H9 (cell line): Measurements from ENCODE around the gene GCA. TPM values are rescaled to one million over a fixed set of nuclear protein-coding genes. Genes with fewer than 3 reads are reported as not detected.

Source experiments
- DNase-seq: peaks from one replicate; pipeline ENCODE4 v3.0.0-alpha.2; 2017
- H2AFZ ChIP-seq: one replicate; pipeline ENCODE4 v1.6.1; 2013; ENCODE audit warnings: mild to moderate bottlenecking, low read length, control low read depth, moderate library complexity
- H2AK5ac ChIP-seq: 2 replicates; pipeline ENCODE4 v1.6.1; 2013; ENCODE audit warnings: low read length, control low read depth, mixed read lengths; ENCODE audit not compliant: insufficient read length
- H2BK120ac ChIP-seq: one replicate; pipeline ENCODE4 v1.6.1; 2013; ENCODE audit warnings: low read depth, mild to moderate bottlenecking, low read length, control low read depth, inconsistent platforms; ENCODE audit not compliant: poor library complexity, severe bottlenecking
- H2BK12ac ChIP-seq: 2 replicates; pipeline ENCODE4 v1.6.1; 2013; ENCODE audit warnings: low read length, control low read depth, mixed read lengths, low read depth; ENCODE audit not compliant: insufficient read length
- H2BK15ac ChIP-seq: 2 replicates; pipeline ENCODE4 v1.6.1; 2013; ENCODE audit warnings: low read depth, low read length, control low read depth
- H2BK20ac ChIP-seq: one replicate; pipeline ENCODE4 v1.6.1; 2013; ENCODE audit warnings: low read depth, mild to moderate bottlenecking, low read length, control low read depth, inconsistent platforms; ENCODE audit not compliant: poor library complexity, severe bottlenecking
- H2BK5ac ChIP-seq: 2 replicates; pipeline ENCODE4 v1.6.1; 2013; ENCODE audit warnings: low read length, control low read depth, mixed read lengths; ENCODE audit not compliant: insufficient read length
- H3K14ac ChIP-seq: 2 replicates; pipeline ENCODE4 v1.6.1; 2013; ENCODE audit warnings: low read length, control low read depth; ENCODE audit not compliant: insufficient read depth
- H3K18ac ChIP-seq: 2 replicates; pipeline ENCODE4 v1.6.1; 2013; ENCODE audit warnings: low read depth, mild to moderate bottlenecking, mixed read lengths, low read length, control low read depth; ENCODE audit not compliant: insufficient read length
- H3K23ac ChIP-seq: 2 replicates; pipeline ENCODE4 v1.6.1; 2013; ENCODE audit warnings: low read length, control low read depth, mixed read lengths, low read depth; ENCODE audit not compliant: insufficient read length
- H3K23me2 ChIP-seq: 2 replicates; pipeline ENCODE4 v1.6.1; 2013; ENCODE audit warnings: low read depth, mild to moderate bottlenecking, mixed read lengths, low read length, control low read depth; ENCODE audit not compliant: insufficient read length, poor library complexity, severe bottlenecking
- H3K27ac ChIP-seq: 2 replicates; pipeline ENCODE4 v1.5.1; 2013; ENCODE audit warnings: low read length, control low read depth, mixed read lengths, low read depth; ENCODE audit not compliant: insufficient read length
- H3K27me3 ChIP-seq: 2 replicates; pipeline ENCODE4 v1.6.1; 2013; ENCODE audit warnings: low read length, control low read depth, inconsistent platforms; ENCODE audit not compliant: insufficient read depth
- H3K4ac ChIP-seq: 2 replicates; pipeline ENCODE4 v1.6.1; 2013; ENCODE audit warnings: low read depth, mild to moderate bottlenecking, control low read depth, inconsistent platforms, low read length, moderate library complexity
- H3K4me1 ChIP-seq: 2 replicates; pipeline ENCODE4 v1.6.1; 2013; ENCODE audit warnings: low read length, control low read depth, inconsistent platforms; ENCODE audit not compliant: insufficient read depth
- H3K4me2 ChIP-seq: 2 replicates; pipeline ENCODE4 v1.6.1; 2013; ENCODE audit warnings: low read length, control low read depth, mixed read lengths; ENCODE audit not compliant: insufficient read length, insufficient read depth
- H3K56ac ChIP-seq: 2 replicates; pipeline ENCODE4 v1.6.1; 2013; ENCODE audit warnings: low read depth, mild to moderate bottlenecking, mixed read lengths, low read length, control low read depth; ENCODE audit not compliant: insufficient read length
- H3K79me1 ChIP-seq: 2 replicates; pipeline ENCODE4 v1.6.1; 2013; ENCODE audit warnings: low read depth, mild to moderate bottlenecking, moderate library complexity, low read length, control low read depth, inconsistent platforms; ENCODE audit not compliant: insufficient read depth, poor library complexity, severe bottlenecking
- H3K79me2 ChIP-seq: 2 replicates; pipeline ENCODE4 v1.6.1; 2013; ENCODE audit warnings: low read length, control low read depth, inconsistent platforms; ENCODE audit not compliant: insufficient read depth
- H3K9ac ChIP-seq: 2 replicates; pipeline ENCODE4 v1.6.1; 2013; ENCODE audit warnings: low read length, control low read depth, mixed read lengths; ENCODE audit not compliant: insufficient read length; ENCODE audit errors: extremely low read depth
- H3K9me3 ChIP-seq: one replicate; pipeline ENCODE4 v1.6.1; 2013; ENCODE audit warnings: low read depth, low read length, inconsistent platforms; ENCODE audit not compliant: control insufficient read depth
- H3T11ph ChIP-seq: one replicate; pipeline ENCODE4 v1.6.1; 2013; ENCODE audit warnings: mild to moderate bottlenecking, low read length, control low read depth, inconsistent platforms
- H4K20me1 ChIP-seq: one replicate; pipeline ENCODE4 v1.6.1; 2013; ENCODE audit not compliant: control insufficient read depth, insufficient read length, insufficient read depth
- H4K5ac ChIP-seq: 2 replicates; pipeline ENCODE4 v1.6.1; 2013; ENCODE audit warnings: low read depth, mild to moderate bottlenecking, mixed read lengths, low read length, control low read depth; ENCODE audit not compliant: insufficient read length
- H4K8ac ChIP-seq: replicated peaks from 2 replicates; pipeline ENCODE4 v1.6.1; 2013; ENCODE audit warnings: low read length, control low read depth, mixed read lengths, low read depth; ENCODE audit not compliant: insufficient read length
- H4K91ac ChIP-seq: 2 replicates; pipeline ENCODE4 v1.6.1; 2013; ENCODE audit warnings: low read depth, mild to moderate bottlenecking, moderate library complexity, mixed read lengths, low read length, control low read depth; ENCODE audit not compliant: insufficient read length
- H3K27ac Mint-ChIP-seq, 3 experiments: 2 replicates in 2 of 3; 3 replicates in 1 of 3; pipeline ENCODE4 v1.8.0; 2020 to 2021; ENCODE audit warnings: mixed read lengths in 3 of 3, mild to moderate bottlenecking in 1 of 3, moderate library complexity in 1 of 3
- H3K27me3 Mint-ChIP-seq: 2 replicates; pipeline ENCODE4 v1.8.0; 2021; ENCODE audit warnings: low read depth, mild to moderate bottlenecking, moderate library complexity, mixed read lengths
- H3K36me3 Mint-ChIP-seq, 3 experiments: 2 replicates in 2 of 3; 3 replicates in 1 of 3; pipeline ENCODE4 v1.8.0; 2020 to 2021; ENCODE audit warnings: low read depth in 3 of 3, mixed read lengths in 3 of 3; ENCODE audit not compliant: insufficient read depth in 1 of 3
- H3K4me1 Mint-ChIP-seq, 2 experiments: 2 replicates each; pipeline ENCODE4 v1.8.0; 2020; ENCODE audit warnings: mixed read lengths in 2 of 2
- H3K4me3 Mint-ChIP-seq, 2 experiments: 2 replicates in 1 of 2; 3 replicates in 1 of 2; pipeline ENCODE4 v1.8.0; 2020 to 2021; ENCODE audit warnings: mild to moderate bottlenecking in 2 of 2, mixed read lengths in 2 of 2, moderate library complexity in 1 of 2
- H3K9me3 Mint-ChIP-seq, 2 experiments: 2 replicates in 1 of 2; 3 replicates in 1 of 2; pipeline ENCODE4 v1.8.0; 2020; ENCODE audit warnings: mild to moderate bottlenecking in 2 of 2, mixed read lengths in 2 of 2, moderate library complexity in 1 of 2
- CTCF ChIP-seq: fragments of 200-600 bp; sonication (generic); conservative IDR thresholded peaks from 3 replicates; pipeline ENCODE4 v1.8.0; 2021; ENCODE audit warnings: antibody characterized with exemption, mild to moderate bottlenecking
- WGBS: extraction: QIAGEN DNeasy Blood & Tissue Kit; methylation state at CpG from one replicate; pipeline ENCODE4 v1.1.7; 2013; ENCODE audit warnings: missing lambda C conversion rate, low lambda C conversion rate, mixed read lengths; ENCODE audit not compliant: insufficient read length; ENCODE audit errors: extremely low coverage; 5-methylcytosine and 5-hydroxymethylcytosine counted together
- total RNA-seq: library from RNA; stranded (reverse); gene quantifications from 2 replicates; pipeline ENCODE4 v1.2.1, GENCODE V29; 2021

The GCA gene
- total RNA-seq, 1 experiment from 2014 or later, result 31.0 TPM

- Histone ChIP-seq H4K5ac (no peak overlapping the region), H3K27ac (no peak overlapping the region), H3K18ac (no peak overlapping the region), H3K9ac (no peak overlapping the region), H4K20me1 (no peaks in the 10 kb centered on the region), H3K23ac (no peak overlapping the region), H3T11ph (no peak overlapping the region), H2BK15ac (no peak overlapping the region), H2BK5ac (no peak overlapping the region), H2BK120ac (no peak overlapping the region), H2BK20ac (no peak overlapping the region), H2AK5ac (no peak overlapping the region), H3K79me1 (no peaks in the 10 kb centered on the region), H3K4ac (no peak overlapping the region), H4K91ac (no peak overlapping the region), H2AFZ (no peak overlapping the region), H2BK12ac (no peak overlapping the region), H4K8ac (no peak overlapping the region), H3K4me2 (no peak overlapping the region), H3K9me3 (no peaks in the 10 kb centered on the region), H3K14ac (no peak overlapping the region), H3K27me3 (no peaks in the 10 kb centered on the region), H3K4me1 (no peaks in the 10 kb centered on the region), H3K79me2 (no peaks in the 10 kb centered on the region), H3K23me2 (peaks cover 8% of the 10 kb centered on the region), H3K56ac (no peak overlapping the region)
- Mint-ChIP-seq H3K27ac (no peak overlapping the region), H3K4me1 (peaks cover 14 to 17% of the 10 kb centered on the region in 2 experiments), H3K9me3 (no peaks in the 10 kb centered on the region), H3K4me3 (no peak overlapping the region), H3K36me3 (peaks cover 0 to 4% (median 0%) of the 10 kb centered on the region in 3 experiments; a peak in 1 of 7 replicates), H3K27me3 (peaks cover 28% of the 10 kb centered on the region)
- DNase-seq, result no peak
- WGBS, result no CpG with 5 or more reads among the region's 4 CpGs
- no peak for TF ChIP-seq CTCF
Observed at GRCh38 chr2:162315938-162316337, 28.0 kb upstream of the GCA start.
